GM19023 (cell line): Measurements from ENCODE around the gene ACKR2.

Experiments used
- ATAC-seq: cut with Tn5 transposase; IDR thresholded peaks from one replicate; pipeline ENCODE4 v1.9.1; 2021; ENCODE audit warnings: mild to moderate bottlenecking, moderate library complexity; ENCODE audit not compliant: unreplicated experiment

ACKR2 gene

GRCh38 chr3:42829083-42829627, 19.9 kb downstream of the ACKR2 start:
- ATAC-seq = no peak

GRCh38 chr3:42829628-42830436, 20.6 kb downstream of the ACKR2 start:
- ATAC-seq = no peak

GRCh38 chr3:42830437-42831320, 21.4 kb downstream of the ACKR2 start:
- ATAC-seq = no peak

- ATAC-seq = no peak
These were observed 22.1 kb downstream of the ACKR2 start for GRCh38 chr3:42831321-42831713.

- ATAC-seq = no peak
These were observed 27.2 kb downstream of the ACKR2 start for GRCh38 chr3:42836150-42837123.

- no peak for ATAC-seq
These were observed 29.3 kb downstream of the ACKR2 start for GRCh38 chr3:42838571-42838970.

GRCh38 chr3:42839616-42840015, 30.4 kb downstream of the ACKR2 start:
- ATAC-seq = peak; percentile 92

GRCh38 chr3:42841332-42841731, 32.1 kb downstream of the ACKR2 start:
- ATAC-seq = no peak

- no peak for ATAC-seq
These were observed 34.6 kb downstream of the ACKR2 start for GRCh38 chr3:42843713-42844411.

GRCh38 chr3:42844412-42844713, 35.1 kb downstream of the ACKR2 start:
- ATAC-seq = no peak

GRCh38 chr3:42844815-42845214, 35.6 kb downstream of the ACKR2 start:
- ATAC-seq = no peak

GRCh38 chr3:42846685-42847522, 37.7 kb downstream of the ACKR2 start:
- no peak for ATAC-seq

GRCh38 chr3:42847731-42848130, 38.5 kb downstream of the ACKR2 start:
- no peak for ATAC-seq

- ATAC-seq = no peak
These were observed 39.8 kb downstream of the ACKR2 start for GRCh38 chr3:42849017-42849416.

GRCh38 chr3:42850263-42850662, 41.0 kb downstream of the ACKR2 start:
- ATAC-seq = no peak

- ATAC-seq = no peak
These were observed 42.1 kb downstream of the ACKR2 start for GRCh38 chr3:42851228-42851834.

GRCh38 chr3:42852441-42852840, 43.2 kb downstream of the ACKR2 start:
- ATAC-seq = no peak

- no peak for ATAC-seq
These were observed 43.8 kb downstream of the ACKR2 start for GRCh38 chr3:42853056-42853455.
